GM18508 (cell line): ENCODE measurements around the gene PRUNE1.

ENCODE experiments used
- ATAC-seq: cut with Tn5 transposase; IDR thresholded peaks from one replicate; pipeline ENCODE4 v1.9.1; 2021; ENCODE audit warnings: moderate number of reproducible peaks; ENCODE audit not compliant: insufficient read depth, unreplicated experiment

The PRUNE1 gene

GRCh38 chr1:150976401-150976821 is 31.8 kb upstream of the PRUNE1 start:
- ATAC-seq, result no peak

DNA sequence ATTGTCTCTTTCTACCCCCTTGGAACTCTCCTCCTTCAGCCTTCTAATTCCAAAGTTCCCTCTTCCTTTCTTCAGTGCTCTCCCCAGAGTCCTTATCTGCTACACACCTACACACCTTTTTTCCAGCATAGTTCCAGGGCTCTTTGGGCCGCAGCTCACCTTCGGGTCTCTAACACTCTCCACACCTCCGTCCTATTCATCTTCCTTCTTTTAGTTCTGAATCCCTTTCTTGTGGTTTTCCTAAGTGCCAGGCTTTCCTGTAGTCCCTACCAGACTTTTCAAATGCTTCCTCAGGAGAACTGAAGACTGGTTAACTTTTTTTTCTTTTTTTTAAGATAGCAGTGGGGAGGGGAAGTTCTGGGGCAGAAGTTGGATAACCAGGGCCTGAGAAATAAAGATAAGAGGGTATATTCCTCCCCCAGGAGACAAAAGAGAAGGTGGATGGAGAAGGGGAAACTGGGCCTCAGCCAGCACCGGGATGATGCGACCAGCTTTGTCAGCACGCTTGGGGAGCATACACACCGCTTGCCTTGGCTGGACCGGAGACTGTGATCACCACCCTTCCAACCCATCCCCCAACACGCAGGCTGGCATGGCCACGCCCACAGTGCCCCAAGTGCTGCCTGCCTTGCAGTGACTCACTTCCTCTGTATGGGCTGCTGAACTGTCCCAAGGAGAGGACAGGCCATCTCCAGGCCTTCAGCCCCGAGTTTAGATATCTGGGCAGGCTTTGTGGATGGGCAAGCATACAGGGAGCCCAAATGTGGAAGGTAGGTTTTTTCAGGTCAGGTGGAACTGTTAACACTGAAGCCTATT is 31.2 kb upstream of the PRUNE1 start:
- no peak for ATAC-seq

GRCh38 chr1:150979092-150980056 is 28.9 kb upstream of the PRUNE1 start:
- no peak for ATAC-seq

DNA sequence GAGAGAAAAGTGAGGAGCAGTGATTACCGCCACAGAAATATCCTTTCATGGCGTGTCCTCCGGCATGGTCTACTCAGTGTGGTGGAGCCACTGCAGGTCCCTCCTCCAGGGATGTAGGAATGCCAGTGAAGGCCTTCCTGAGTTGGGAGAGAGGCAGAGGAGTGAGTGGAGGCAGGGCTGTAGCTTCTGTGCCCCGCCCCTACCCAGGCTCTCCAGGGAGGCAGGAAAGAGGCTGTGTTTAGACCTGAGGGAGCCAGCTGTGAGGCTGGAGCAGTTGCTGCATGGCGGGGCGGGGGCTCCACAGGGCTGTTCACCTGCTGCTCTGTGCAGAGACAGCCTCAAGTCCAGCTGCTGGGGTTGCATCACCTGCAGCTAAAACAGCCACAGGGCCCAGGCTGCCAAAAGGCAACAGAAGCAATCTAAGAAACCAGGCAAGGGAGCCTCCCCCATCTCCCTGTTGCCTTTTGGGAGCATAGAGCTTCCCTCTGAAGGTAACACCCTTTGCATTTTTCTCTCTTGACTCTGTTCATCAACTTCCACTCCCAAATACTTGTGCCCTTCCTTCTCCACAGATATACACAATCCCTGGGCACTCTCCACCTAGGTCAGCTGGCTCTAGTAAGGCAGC is 27.0 kb upstream of the PRUNE1 start:
- ATAC-seq, result no peak

- no peak for ATAC-seq
Observed at GRCh38 chr1:150981805-150982712, 26.2 kb upstream of the PRUNE1 start, which contains the start of gene ANXA9. Gene ANXA9 (plus strand): TSS chr1:150982292. CDS start chr1:150983106, 814 bp downstream.

GRCh38 chr1:150985179-150985825 is 22.9 kb upstream of the PRUNE1 start:
- ATAC-seq, result no peak

GRCh38 chr1:150987924-150988323 is 20.3 kb upstream of the PRUNE1 start:
- ATAC-seq, result no peak

DNA sequence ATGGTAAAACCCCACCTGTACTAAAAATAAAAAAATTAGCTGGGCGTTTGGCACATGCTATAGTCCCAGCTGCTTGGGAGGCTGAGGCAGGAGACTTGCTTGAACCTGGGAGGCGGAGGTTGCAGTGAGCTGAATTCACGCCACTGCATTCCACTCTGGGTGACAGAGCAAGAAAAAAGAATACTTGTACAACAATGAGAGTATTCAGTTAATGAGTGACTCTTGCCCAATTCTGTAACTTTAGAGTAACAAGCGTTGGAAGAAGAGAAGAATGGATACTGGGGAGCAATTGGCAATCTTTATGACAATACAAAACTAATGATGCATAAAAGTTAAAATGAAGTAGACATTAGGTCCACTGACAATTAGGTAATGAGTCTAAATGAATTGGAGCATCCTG is 15.6 kb upstream of the PRUNE1 start:
- ATAC-seq, result no peak

GRCh38 chr1:150994248-150994647 is 14.0 kb upstream of the PRUNE1 start:
- ATAC-seq, result no peak

- no peak for ATAC-seq
Observed at GRCh38 chr1:150995460-150995859, 12.8 kb upstream of the PRUNE1 start.

- ATAC-seq, result no peak
Observed at GRCh38 chr1:150995896-150996295, 12.4 kb upstream of the PRUNE1 start.

GRCh38 chr1:150997126-150997872 is 10.9 kb upstream of the PRUNE1 start:
- ATAC-seq, result no peak

DNA sequence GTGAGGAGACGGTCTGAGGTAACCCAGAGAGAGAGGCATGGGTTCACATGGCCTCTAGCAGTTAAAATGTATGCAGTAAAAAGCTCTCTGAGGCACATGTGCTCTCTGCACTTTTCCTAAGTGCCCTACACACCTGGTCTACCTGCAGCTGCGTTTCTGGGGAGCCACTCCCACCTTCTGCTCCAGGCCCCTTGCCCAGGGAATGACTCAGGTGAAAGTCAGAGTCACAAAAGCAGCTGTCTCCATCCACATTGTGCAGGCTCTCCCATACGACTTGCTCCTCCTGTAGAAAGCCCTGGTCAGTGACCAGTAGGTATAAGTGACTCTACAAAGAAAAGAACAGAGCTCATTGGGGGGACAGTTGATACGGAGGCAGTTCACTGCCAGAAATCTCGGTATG is 10.3 kb upstream of the PRUNE1 start:
- no peak for ATAC-seq

DNA sequence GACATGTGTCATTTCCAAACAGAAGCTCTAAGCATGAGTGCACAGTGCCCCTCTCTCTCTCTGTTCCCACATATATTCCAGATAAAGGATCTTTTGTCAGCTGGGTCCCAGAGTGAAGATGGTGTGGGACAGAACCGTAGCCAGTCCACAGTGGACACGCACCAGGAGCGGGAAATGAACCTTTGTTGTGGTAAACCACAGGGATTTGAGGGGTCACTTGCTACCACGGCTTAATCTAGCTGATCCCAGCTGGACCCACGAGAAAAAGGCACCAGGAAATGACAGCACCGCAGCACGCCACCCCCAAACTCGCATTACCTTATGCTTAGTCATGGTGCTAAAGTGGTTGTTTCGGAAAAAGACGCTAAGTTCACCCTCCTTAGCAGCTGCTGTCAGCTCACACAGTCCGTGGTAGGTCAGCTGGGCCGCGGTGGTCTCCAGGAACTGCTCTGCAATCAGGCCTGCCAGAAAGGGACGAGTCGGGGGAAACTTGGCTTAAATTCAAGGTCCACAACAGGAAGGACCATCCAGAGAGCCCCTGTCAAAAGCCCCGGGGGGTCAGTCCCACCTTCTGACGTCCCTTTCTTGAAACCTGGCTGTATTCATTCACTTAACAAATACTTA is 9.1 kb upstream of the PRUNE1 start:
- ATAC-seq, result no peak

DNA sequence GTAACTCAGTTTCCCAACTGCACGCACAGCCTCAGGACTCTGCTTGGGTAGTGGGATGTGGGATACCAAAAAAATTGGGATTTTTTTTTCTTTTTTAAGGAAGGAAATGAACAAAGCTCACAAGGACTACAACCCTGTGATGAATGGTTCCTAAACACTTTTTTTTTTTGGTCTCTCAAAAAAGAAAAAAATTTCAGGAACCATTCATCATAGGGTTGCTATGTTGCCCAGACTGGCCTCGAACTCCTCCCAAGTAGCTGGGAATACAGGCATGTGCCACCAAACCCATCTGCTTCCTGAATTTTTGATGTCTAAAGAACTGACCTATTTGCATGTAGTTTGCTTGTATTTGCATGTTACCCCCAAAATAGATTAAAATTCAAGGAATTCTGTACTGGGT is 8.3 kb upstream of the PRUNE1 start:
- no peak for ATAC-seq

GRCh38 chr1:151000408-151000807 is 7.8 kb upstream of the PRUNE1 start:
- no peak for ATAC-seq

DNA sequence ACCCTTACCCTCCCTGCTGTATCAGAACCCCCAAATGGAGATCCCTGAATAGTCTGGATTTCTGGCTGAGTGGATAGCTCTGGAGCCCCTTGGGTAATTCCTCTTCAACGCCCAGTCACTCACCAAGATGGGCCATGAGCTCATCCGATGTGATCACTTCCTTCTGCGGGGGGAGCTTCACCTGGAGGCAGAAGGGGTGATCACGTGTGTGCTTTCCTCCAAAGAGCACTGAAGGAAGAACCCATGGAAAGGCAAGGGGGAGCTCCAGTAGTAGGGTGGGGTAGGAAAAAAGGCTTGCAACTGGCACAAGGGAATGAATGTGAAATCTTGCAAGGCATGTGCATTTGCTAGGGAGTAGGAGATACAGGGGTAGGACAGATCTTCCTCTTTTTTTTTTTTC is 6.6 kb upstream of the PRUNE1 start:
- no peak for ATAC-seq

DNA sequence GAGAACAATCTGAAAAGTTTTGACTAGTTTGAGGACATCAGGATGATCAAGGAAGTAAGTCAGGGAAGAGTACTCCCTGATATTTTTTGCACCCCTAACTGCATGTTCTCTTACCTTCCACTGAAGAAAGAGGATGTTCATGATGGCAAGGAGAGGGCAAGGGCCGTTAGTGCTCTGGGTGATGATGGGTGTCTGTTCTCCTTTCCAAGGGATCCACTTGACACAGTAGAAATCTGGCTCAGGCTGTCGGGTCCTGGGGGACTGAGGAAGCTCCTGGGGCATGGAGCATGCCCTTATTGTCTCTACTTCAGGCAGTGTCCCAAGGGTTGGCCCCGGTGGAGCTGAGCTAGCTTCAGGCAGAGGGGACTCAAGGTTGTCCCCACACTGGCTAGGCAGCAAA is 6.2 kb upstream of the PRUNE1 start:
- no peak for ATAC-seq
